K562 (cell line): Measurements from ENCODE around the gene FAM20B. TPM values are rescaled to one million over a fixed set of nuclear protein-coding genes. Genes with fewer than 3 reads are reported as not detected.

Source experiments
- CEBPB ChIP-seq: fragments of 450-650 bp; IDR thresholded peaks from 2 replicates; pipeline ENCODE4 v1.6.1; 2016; ENCODE audit warnings: missing genetic modification characterization, missing compliant biosample characterization
- HDAC8 ChIP-seq: fragments of 450-650 bp; IDR thresholded peaks from 2 replicates; pipeline ENCODE4 v1.6.1; 2016; ENCODE audit warnings: mild to moderate bottlenecking, missing genetic modification characterization, moderate library complexity, missing compliant biosample characterization
- HNRNPLL ChIP-seq: fragments of 200-400 bp; formaldehyde crosslinking; IDR thresholded peaks from 2 replicates; pipeline ENCODE4 v1.6.1; 2017; ENCODE audit warnings: low read length, low read depth, mild to moderate bottlenecking; ENCODE audit not compliant: poor library complexity, severe bottlenecking
- MYBL2 ChIP-seq, 2 experiments: fragments of 450-650 bp in 1 of 2; sonication (generic) in 1 of 2; formaldehyde crosslinking in 1 of 2; IDR thresholded peaks; 2 replicates each; pipeline versions ENCODE4 v1.6.1 to v1.8.1; 2017 to 2022; ENCODE audit warnings: borderline replicate concordance in 1 of 2, inconsistent platforms in 1 of 2, low read depth in 1 of 2, mild to moderate bottlenecking in 1 of 2, missing genetic modification reagents in 1 of 2, moderate library complexity in 1 of 2
- POLR2AphosphoS5 ChIP-seq: IDR thresholded peaks from 2 replicates; pipeline ENCODE4 v1.6.1; 2011; ENCODE audit warnings: mild to moderate bottlenecking, low read depth, low read length, moderate library complexity; ENCODE audit not compliant: control insufficient read depth, insufficient read depth
- THRB ChIP-seq: fragments of 450-650 bp; formaldehyde crosslinking; conservative IDR thresholded peaks from 2 replicates; pipeline ENCODE4 v1.4.0; 2022; ENCODE audit warnings: mild to moderate bottlenecking, missing genetic modification characterization
- ZNF263 ChIP-seq: sonication (generic); formaldehyde crosslinking; IDR thresholded peaks from 2 replicates; pipeline ENCODE4 v1.8.0; 2022; ENCODE audit warnings: mild to moderate bottlenecking, missing genetic modification reagents, borderline replicate concordance
- ZNF75A ChIP-seq: fragments of 450-650 bp; formaldehyde crosslinking; IDR thresholded peaks from 2 replicates; pipeline ENCODE4 v1.4.0; 2020; ENCODE audit warnings: mild to moderate bottlenecking
- polyA plus RNA-seq, 8 experiments: library from polyadenylated mRNA; depleted of rRNA in 4 of 8; stranded (reverse) in 5 of 8; unstranded in 3 of 8; fragments of >200 nt; fragmentation: Nextera tagmentation in 2 of 8; fragmentation: Illumina TruSeq in 1 of 8; extraction: Ambion mirVana in 2 of 8; extraction: Trizol in 1 of 8; gene quantifications; 2 replicates each; pipeline versions ENCODE4 v1.2.1 to v1.2.3, GENCODE V29; 2011 to 2014; ENCODE audit warnings: inconsistent platforms in 1 of 8, missing spikeins in 1 of 8
- total RNA-seq, 7 experiments: library from RNA; depleted of rRNA in 6 of 7; stranded (reverse); fragments of >200 nt in 6 of 7; fragmentation: Illumina TruSeq in 2 of 7; extraction: Trizol in 2 of 7; gene quantifications; 2 replicates each; pipeline versions ENCODE4 v1.2.1 to v1.2.3, GENCODE V29; 2011 to 2021; ENCODE audit warnings: low replicate concordance in 1 of 7
- TF ChIP-seq, protein P1 (sequence below): fragments of 200-400 bp; formaldehyde crosslinking; IDR thresholded peaks from 2 replicates; pipeline ENCODE4 v1.6.1; 2017; ENCODE audit warnings: mild to moderate bottlenecking, low read depth, low read length, moderate library complexity
- TF ChIP-seq, protein P2 (sequence below): IDR thresholded peaks from 3 replicates; pipeline ENCODE4 v1.6.1; 2011; ENCODE audit warnings: borderline replicate concordance, mild to moderate bottlenecking; ENCODE audit not compliant: insufficient read length, insufficient read depth
- TF ChIP-seq, protein P3 (sequence below): fragments of 450-650 bp; formaldehyde crosslinking; IDR thresholded peaks from 2 replicates; pipeline ENCODE4 v1.4.0; 2022; ENCODE audit warnings: missing genetic modification characterization

Gene FAM20B
- total and polyA plus RNA-seq, 9 of the 15 experiments (the other 6 are each of a cell fraction or from before 2014, with no cell fraction given), result 7.2 to 67.5 (median 42.9) TPM

DNA sequence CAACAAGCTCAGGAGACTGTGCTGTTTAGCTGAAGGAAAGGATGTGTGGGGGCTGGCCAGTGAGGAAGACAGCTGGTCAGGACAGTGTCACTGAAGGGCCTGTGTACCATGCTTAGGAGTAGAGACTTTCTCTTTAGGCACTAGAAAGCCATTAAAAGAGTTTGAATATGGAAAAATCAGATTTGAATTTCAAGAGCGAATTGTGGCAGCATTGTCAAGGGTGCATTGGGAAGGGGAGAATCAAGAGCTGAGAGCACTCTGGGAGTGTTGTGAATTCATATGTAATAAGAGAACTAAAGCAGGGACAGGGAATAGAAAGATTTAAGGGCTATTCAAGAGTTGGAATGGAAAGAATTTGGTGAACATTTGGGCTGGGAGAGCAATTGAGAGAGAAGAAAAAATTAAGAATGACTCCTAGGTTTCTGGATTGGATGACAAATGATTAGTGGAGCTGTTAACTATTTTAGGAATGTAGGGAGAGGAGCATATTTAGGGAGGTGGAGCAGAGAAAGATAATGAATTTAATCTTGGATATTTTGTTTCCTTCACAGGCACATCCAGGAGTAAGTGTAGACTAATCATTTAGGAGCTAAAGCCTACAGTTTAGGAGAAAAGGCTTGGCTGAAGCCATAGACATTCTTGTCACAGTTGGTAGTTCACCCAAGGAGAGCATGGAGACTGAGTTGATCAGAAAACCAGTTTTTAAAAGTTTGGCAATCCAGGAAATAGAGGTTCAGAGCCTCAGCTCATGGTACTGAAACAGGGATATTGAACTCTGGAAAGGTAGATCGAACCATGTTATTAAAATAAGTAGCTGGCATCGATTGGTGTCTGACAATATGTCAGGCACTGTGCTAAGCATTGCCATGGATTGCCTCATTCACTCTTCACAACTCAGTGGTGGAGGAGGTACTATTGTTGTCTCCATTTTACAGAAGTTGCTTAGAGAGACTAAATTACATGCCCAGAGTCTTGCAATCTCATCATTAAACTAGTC lies 33.1 kb downstream of the FAM20B start (continued):
- peak; percentile 36; the same call in 1 of the 2 replicates for TF ChIP-seq CEBPB (tag)
- TF ChIP-seq ZNF75A (CRISPR knock-in tag), result no peak
- no peak for TF ChIP-seq MYBL2 (IDR thresholded peaks at IDR 0.05; ENCODE audit: low read depth)
- no peak for TF ChIP-seq MYBL2 (CRISPR knock-in tag; IDR thresholded peaks at IDR 0.05; ENCODE audit: borderline replicate concordance)
- TF ChIP-seq POLR2AphosphoS5, result no peak
- no peak for TF ChIP-seq HNRNPLL
- TF ChIP-seq, protein P1, sequence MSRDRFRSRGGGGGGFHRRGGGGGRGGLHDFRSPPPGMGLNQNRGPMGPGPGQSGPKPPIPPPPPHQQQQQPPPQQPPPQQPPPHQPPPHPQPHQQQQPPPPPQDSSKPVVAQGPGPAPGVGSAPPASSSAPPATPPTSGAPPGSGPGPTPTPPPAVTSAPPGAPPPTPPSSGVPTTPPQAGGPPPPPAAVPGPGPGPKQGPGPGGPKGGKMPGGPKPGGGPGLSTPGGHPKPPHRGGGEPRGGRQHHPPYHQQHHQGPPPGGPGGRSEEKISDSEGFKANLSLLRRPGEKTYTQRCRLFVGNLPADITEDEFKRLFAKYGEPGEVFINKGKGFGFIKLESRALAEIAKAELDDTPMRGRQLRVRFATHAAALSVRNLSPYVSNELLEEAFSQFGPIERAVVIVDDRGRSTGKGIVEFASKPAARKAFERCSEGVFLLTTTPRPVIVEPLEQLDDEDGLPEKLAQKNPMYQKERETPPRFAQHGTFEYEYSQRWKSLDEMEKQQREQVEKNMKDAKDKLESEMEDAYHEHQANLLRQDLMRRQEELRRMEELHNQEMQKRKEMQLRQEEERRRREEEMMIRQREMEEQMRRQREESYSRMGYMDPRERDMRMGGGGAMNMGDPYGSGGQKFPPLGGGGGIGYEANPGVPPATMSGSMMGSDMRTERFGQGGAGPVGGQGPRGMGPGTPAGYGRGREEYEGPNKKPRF, result no peak
- TF ChIP-seq, protein P2, sequence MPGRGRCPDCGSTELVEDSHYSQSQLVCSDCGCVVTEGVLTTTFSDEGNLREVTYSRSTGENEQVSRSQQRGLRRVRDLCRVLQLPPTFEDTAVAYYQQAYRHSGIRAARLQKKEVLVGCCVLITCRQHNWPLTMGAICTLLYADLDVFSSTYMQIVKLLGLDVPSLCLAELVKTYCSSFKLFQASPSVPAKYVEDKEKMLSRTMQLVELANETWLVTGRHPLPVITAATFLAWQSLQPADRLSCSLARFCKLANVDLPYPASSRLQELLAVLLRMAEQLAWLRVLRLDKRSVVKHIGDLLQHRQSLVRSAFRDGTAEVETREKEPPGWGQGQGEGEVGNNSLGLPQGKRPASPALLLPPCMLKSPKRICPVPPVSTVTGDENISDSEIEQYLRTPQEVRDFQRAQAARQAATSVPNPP, result no peak
- no peak for TF ChIP-seq THRB (CRISPR knock-in tag)
- TF ChIP-seq HDAC8, result 0 out of 2 replicates have a peak, but pooled peaks have one; percentile 53
- TF ChIP-seq, protein P3, sequence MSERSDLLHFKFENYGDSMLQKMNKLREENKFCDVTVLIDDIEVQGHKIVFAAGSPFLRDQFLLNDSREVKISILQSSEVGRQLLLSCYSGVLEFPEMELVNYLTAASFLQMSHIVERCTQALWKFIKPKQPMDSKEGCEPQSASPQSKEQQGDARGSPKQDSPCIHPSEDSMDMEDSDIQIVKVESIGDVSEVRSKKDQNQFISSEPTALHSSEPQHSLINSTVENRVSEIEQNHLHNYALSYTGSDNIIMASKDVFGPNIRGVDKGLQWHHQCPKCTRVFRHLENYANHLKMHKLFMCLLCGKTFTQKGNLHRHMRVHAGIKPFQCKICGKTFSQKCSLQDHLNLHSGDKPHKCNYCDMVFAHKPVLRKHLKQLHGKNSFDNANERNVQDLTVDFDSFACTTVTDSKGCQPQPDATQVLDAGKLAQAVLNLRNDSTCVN (CRISPR knock-in tag), result no peak
- no peak for TF ChIP-seq ZNF263 (CRISPR knock-in tag)
